ENCODE results near the gene ZBTB11. TPM values are rescaled to one million over a fixed set of nuclear protein-coding genes. Genes with fewer than 3 reads are reported as not detected.
A peak's percentile ranks its signal among the peaks of the same experiment; 100 is the strongest.

The ZBTB11 gene
- total and polyA plus RNA-seq, 9 of the 15 experiments (the other 6 are each of a cell fraction or from before 2014, with no cell fraction given), result 6.2 to 31.9 (median 21.4) TPM

GRCh38 chr3:101643861-101644613, 32.9 kb downstream of the ZBTB11 start (continued):
- TF ChIP-seq, protein P1, sequence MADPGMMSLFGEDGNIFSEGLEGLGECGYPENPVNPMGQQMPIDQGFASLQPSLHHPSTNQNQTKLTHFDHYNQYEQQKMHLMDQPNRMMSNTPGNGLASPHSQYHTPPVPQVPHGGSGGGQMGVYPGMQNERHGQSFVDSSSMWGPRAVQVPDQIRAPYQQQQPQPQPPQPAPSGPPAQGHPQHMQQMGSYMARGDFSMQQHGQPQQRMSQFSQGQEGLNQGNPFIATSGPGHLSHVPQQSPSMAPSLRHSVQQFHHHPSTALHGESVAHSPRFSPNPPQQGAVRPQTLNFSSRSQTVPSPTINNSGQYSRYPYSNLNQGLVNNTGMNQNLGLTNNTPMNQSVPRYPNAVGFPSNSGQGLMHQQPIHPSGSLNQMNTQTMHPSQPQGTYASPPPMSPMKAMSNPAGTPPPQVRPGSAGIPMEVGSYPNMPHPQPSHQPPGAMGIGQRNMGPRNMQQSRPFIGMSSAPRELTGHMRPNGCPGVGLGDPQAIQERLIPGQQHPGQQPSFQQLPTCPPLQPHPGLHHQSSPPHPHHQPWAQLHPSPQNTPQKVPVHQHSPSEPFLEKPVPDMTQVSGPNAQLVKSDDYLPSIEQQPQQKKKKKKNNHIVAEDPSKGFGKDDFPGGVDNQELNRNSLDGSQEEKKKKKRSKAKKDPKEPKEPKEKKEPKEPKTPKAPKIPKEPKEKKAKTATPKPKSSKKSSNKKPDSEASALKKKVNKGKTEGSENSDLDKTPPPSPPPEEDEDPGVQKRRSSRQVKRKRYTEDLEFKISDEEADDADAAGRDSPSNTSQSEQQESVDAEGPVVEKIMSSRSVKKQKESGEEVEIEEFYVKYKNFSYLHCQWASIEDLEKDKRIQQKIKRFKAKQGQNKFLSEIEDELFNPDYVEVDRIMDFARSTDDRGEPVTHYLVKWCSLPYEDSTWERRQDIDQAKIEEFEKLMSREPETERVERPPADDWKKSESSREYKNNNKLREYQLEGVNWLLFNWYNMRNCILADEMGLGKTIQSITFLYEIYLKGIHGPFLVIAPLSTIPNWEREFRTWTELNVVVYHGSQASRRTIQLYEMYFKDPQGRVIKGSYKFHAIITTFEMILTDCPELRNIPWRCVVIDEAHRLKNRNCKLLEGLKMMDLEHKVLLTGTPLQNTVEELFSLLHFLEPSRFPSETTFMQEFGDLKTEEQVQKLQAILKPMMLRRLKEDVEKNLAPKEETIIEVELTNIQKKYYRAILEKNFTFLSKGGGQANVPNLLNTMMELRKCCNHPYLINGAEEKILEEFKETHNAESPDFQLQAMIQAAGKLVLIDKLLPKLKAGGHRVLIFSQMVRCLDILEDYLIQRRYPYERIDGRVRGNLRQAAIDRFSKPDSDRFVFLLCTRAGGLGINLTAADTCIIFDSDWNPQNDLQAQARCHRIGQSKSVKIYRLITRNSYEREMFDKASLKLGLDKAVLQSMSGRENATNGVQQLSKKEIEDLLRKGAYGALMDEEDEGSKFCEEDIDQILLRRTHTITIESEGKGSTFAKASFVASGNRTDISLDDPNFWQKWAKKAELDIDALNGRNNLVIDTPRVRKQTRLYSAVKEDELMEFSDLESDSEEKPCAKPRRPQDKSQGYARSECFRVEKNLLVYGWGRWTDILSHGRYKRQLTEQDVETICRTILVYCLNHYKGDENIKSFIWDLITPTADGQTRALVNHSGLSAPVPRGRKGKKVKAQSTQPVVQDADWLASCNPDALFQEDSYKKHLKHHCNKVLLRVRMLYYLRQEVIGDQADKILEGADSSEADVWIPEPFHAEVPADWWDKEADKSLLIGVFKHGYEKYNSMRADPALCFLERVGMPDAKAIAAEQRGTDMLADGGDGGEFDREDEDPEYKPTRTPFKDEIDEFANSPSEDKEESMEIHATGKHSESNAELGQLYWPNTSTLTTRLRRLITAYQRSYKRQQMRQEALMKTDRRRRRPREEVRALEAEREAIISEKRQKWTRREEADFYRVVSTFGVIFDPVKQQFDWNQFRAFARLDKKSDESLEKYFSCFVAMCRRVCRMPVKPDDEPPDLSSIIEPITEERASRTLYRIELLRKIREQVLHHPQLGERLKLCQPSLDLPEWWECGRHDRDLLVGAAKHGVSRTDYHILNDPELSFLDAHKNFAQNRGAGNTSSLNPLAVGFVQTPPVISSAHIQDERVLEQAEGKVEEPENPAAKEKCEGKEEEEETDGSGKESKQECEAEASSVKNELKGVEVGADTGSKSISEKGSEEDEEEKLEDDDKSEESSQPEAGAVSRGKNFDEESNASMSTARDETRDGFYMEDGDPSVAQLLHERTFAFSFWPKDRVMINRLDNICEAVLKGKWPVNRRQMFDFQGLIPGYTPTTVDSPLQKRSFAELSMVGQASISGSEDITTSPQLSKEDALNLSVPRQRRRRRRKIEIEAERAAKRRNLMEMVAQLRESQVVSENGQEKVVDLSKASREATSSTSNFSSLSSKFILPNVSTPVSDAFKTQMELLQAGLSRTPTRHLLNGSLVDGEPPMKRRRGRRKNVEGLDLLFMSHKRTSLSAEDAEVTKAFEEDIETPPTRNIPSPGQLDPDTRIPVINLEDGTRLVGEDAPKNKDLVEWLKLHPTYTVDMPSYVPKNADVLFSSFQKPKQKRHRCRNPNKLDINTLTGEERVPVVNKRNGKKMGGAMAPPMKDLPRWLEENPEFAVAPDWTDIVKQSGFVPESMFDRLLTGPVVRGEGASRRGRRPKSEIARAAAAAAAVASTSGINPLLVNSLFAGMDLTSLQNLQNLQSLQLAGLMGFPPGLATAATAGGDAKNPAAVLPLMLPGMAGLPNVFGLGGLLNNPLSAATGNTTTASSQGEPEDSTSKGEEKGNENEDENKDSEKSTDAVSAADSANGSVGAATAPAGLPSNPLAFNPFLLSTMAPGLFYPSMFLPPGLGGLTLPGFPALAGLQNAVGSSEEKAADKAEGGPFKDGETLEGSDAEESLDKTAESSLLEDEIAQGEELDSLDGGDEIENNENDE (IDR thresholded peaks at IDR 0.05; ENCODE audit: low read depth, low read length), result no peak
- no peak for TF ChIP-seq ASH1L (IDR thresholded peaks at IDR 0.05; ENCODE audit: borderline replicate concordance, low read depth, partially characterized antibody)
- TF ChIP-seq, protein P2, sequence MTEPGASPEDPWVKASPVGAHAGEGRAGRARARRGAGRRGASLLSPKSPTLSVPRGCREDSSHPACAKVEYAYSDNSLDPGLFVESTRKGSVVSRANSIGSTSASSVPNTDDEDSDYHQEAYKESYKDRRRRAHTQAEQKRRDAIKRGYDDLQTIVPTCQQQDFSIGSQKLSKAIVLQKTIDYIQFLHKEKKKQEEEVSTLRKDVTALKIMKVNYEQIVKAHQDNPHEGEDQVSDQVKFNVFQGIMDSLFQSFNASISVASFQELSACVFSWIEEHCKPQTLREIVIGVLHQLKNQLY (CRISPR knock-in tag; conservative IDR thresholded peaks at IDR 0.05), result peak in 1 of 2 experiments; percentile 95; a peak in 2 of 4 replicates
- TF ChIP-seq ZNF197 (CRISPR knock-in tag; IDR thresholded peaks at IDR 0.05; ENCODE audit: low read depth), result peak; percentile 99
- no peak for TF ChIP-seq POLR2AphosphoS2 (IDR thresholded peaks at IDR 0.05; ENCODE audit: low read length)
- TF ChIP-seq SRF (CRISPR knock-in tag; IDR thresholded peaks at IDR 0.05), result peak in 1 of 2 experiments; percentile 92; a peak in 2 of 4 replicates
- peak; percentile 97 for TF ChIP-seq ELF4 (CRISPR knock-in tag; IDR thresholded peaks at IDR 0.05)
- TF ChIP-seq ELF1 (tag; IDR thresholded peaks at IDR 0.05), result peak; percentile 38; the same call in 1 of the 2 replicates
- peak; percentile 97 for TF ChIP-seq MTF1 (CRISPR knock-in tag; IDR thresholded peaks at IDR 0.05; ENCODE audit: borderline replicate concordance)
- peak; percentile 85; the same call in 1 of the 2 replicates for TF ChIP-seq KDM2B (CRISPR knock-in tag; IDR thresholded peaks at IDR 0.05)
- peak; percentile 98 for TF ChIP-seq ZFPM2 (CRISPR knock-in tag; IDR thresholded peaks at IDR 0.05)
- TF ChIP-seq KLF6 (CRISPR knock-in tag; IDR thresholded peaks at IDR 0.05; ENCODE audit: borderline replicate concordance), result peak; percentile 100

Data from K562 (cell line).